ENCODE data around the gene ANK2.
A peak's percentile ranks its signal among the peaks of the same experiment; 100 is the strongest.

ANK2 gene

GRCh38 chr4:113144091-113144490 is 94.6 kb downstream of the ANK2 start:
- no peak overlapping the region for H3K27ac ChIP-seq
- no peak overlapping the region for H3K4me3 ChIP-seq

- no peak overlapping the region for H3K27ac ChIP-seq
- H3K4me3 ChIP-seq: no peak overlapping the region
These were observed 95.7 kb downstream of the ANK2 start for GRCh38 chr4:113145147-113145518.

GRCh38 chr4:113145519-113146291 is 96.3 kb downstream of the ANK2 start:
- H3K4me3 ChIP-seq: no peak overlapping the region
- peak overlapping the region in 1 of 21 experiments; percentile 14 for H3K27ac ChIP-seq

- Histone ChIP-seq H3K27ac (peak overlapping the region in 11 of 21 experiments; percentile 3 to 79 (median 47)), H3K4me3 (peak overlapping the region in 3 of 7 experiments; percentile 12 to 23 (median 19))
These were observed 97.5 kb downstream of the ANK2 start for GRCh38 chr4:113146876-113147358.

GRCh38 chr4:113147498-113148111 is 98.2 kb downstream of the ANK2 start:
- Histone ChIP-seq H3K27ac (peak overlapping the region in 7 of 21 experiments; percentile 37 to 79 (median 51)), H3K4me3 (no peak overlapping the region)

GRCh38 chr4:113148925-113149324 is 99.5 kb downstream of the ANK2 start:
- no peak overlapping the region for H3K27ac ChIP-seq
- no peak overlapping the region for H3K4me3 ChIP-seq

GRCh38 chr4:113153529-113154101 is 104.2 kb downstream of the ANK2 start:
- H3K4me3 ChIP-seq: no peak overlapping the region
- H3K27ac ChIP-seq: no peak overlapping the region

- no peak overlapping the region for H3K27ac ChIP-seq
- H3K4me3 ChIP-seq: no peak overlapping the region
These were observed 104.8 kb downstream of the ANK2 start for GRCh38 chr4:113154281-113154680.

GRCh38 chr4:113157086-113157857 is 107.8 kb downstream of the ANK2 start:
- H3K4me3 ChIP-seq: no peak overlapping the region
- H3K27ac ChIP-seq: no peak overlapping the region

GRCh38 chr4:113159942-113160545 is 110.6 kb downstream of the ANK2 start:
- H3K27ac ChIP-seq: no peak overlapping the region
- no peak overlapping the region for H3K4me3 ChIP-seq

GRCh38 chr4:113160548-113160947 is 111.1 kb downstream of the ANK2 start:
- H3K27ac ChIP-seq: peak overlapping the region in 2 of 21 experiments; percentile 49 to 64
- no peak overlapping the region for H3K4me3 ChIP-seq

GRCh38 chr4:113162089-113162488 is 112.6 kb downstream of the ANK2 start:
- H3K4me3 ChIP-seq: no peak overlapping the region
- peak overlapping the region in 2 of 21 experiments; percentile 18 to 23 for H3K27ac ChIP-seq

- Histone ChIP-seq H3K27ac (no peak overlapping the region), H3K4me3 (no peak overlapping the region)
These were observed 119.9 kb downstream of the ANK2 start for GRCh38 chr4:113169368-113169767.

GRCh38 chr4:113170115-113170804 is 120.8 kb downstream of the ANK2 start:
- no peak overlapping the region for H3K27ac ChIP-seq

GRCh38 chr4:113170805-113171468 is 121.5 kb downstream of the ANK2 start:
- Histone ChIP-seq H3K27ac (no peak overlapping the region), H3K4me3 (no peak overlapping the region)

More at GRCh38 chr4:113170115-113170804, 120.8 kb downstream of the ANK2 start:
- H3K4me3 ChIP-seq: no peak overlapping the region

GRCh38 chr4:113173126-113173792 is 123.8 kb downstream of the ANK2 start:
- no peak overlapping the region for H3K4me3 ChIP-seq
- no peak overlapping the region for H3K27ac ChIP-seq

- no peak overlapping the region for H3K4me3 ChIP-seq
- H3K27ac ChIP-seq: no peak overlapping the region
These were observed 124.4 kb downstream of the ANK2 start for GRCh38 chr4:113173793-113174264.

GRCh38 chr4:113179091-113179490 is 129.6 kb downstream of the ANK2 start:
- no peak overlapping the region for H3K27ac ChIP-seq
- no peak overlapping the region for H3K4me3 ChIP-seq
